HepG2 (cell line): ENCODE measurements around the gene CTXN1. TPM values are rescaled to one million over a fixed set of nuclear protein-coding genes. Genes with fewer than 3 reads are reported as not detected.

ENCODE experiments used
- ATAD3A ChIP-seq: sonication (generic); formaldehyde crosslinking; IDR thresholded peaks from 2 replicates; pipeline ENCODE4 v1.4.0; 2020; ENCODE audit warnings: missing genetic modification reagents
- HDAC1 ChIP-seq: sonication (generic); formaldehyde crosslinking; IDR thresholded peaks from 2 replicates; pipeline ENCODE4 v1.5.1; 2020; ENCODE audit warnings: mild to moderate bottlenecking, missing genetic modification reagents
- HIVEP1 ChIP-seq: sonication (generic); formaldehyde crosslinking; IDR thresholded peaks from 2 replicates; pipeline ENCODE4 v1.4.0; 2020; ENCODE audit warnings: mild to moderate bottlenecking, missing genetic modification reagents
- NFIC ChIP-seq: IDR thresholded peaks from 2 replicates; pipeline ENCODE4 v1.6.1; 2012; ENCODE audit warnings: mild to moderate bottlenecking, low read length, inconsistent platforms
- PAF1 ChIP-seq: IDR thresholded peaks from 2 replicates; pipeline ENCODE4 v1.6.1; 2016; ENCODE audit warnings: missing genetic modification reagents, missing compliant biosample characterization
- RARA ChIP-seq: IDR thresholded peaks from 2 replicates; pipeline ENCODE4 v1.6.1; 2016; ENCODE audit warnings: missing genetic modification reagents, missing compliant biosample characterization
- RXRB ChIP-seq: IDR thresholded peaks from 2 replicates; pipeline ENCODE4 v1.6.1; 2016; ENCODE audit warnings: borderline replicate concordance, missing genetic modification reagents, missing compliant biosample characterization
- TCF7 ChIP-seq: sonication (generic); IDR thresholded peaks from 2 replicates; pipeline ENCODE4 v1.6.1; 2016; ENCODE audit warnings: antibody characterized with exemption, low read depth
- YY1 ChIP-seq: IDR thresholded peaks from 2 replicates; pipeline ENCODE4 v1.6.1; 2011; ENCODE audit warnings: low read length, low read depth, moderate library complexity, mild to moderate bottlenecking; ENCODE audit not compliant: insufficient read depth, insufficient replicate concordance
- ZEB1 ChIP-seq: IDR thresholded peaks from 2 replicates; pipeline ENCODE4 v1.6.1; 2012; ENCODE audit warnings: mild to moderate bottlenecking, low read depth, inconsistent platforms; ENCODE audit not compliant: insufficient replicate concordance
- ZMYM3 ChIP-seq: sonication (generic); formaldehyde crosslinking; IDR thresholded peaks from 2 replicates; pipeline ENCODE4 v1.5.1; 2020; ENCODE audit warnings: mild to moderate bottlenecking, missing genetic modification reagents
- ZNF329 ChIP-seq: sonication (generic); formaldehyde crosslinking; IDR thresholded peaks from 2 replicates; pipeline ENCODE4 v1.9.0; 2021; ENCODE audit warnings: low read depth, mild to moderate bottlenecking, missing genetic modification reagents
- ZNF34 ChIP-seq: sonication (generic); formaldehyde crosslinking; IDR thresholded peaks from 2 replicates; pipeline ENCODE4 v1.4.0; 2020; ENCODE audit warnings: mild to moderate bottlenecking, missing genetic modification reagents, borderline replicate concordance
- ZNF569 ChIP-seq: sonication (generic); formaldehyde crosslinking; IDR thresholded peaks from 2 replicates; pipeline ENCODE4 v1.5.0; 2020; ENCODE audit warnings: mild to moderate bottlenecking, missing genetic modification reagents, moderate library complexity, borderline replicate concordance
- ZNF670 ChIP-seq: sonication (generic); formaldehyde crosslinking; IDR thresholded peaks from 2 replicates; pipeline ENCODE4 v1.8.0; 2022; ENCODE audit warnings: mild to moderate bottlenecking, missing genetic modification reagents, borderline replicate concordance
- ZNF703 ChIP-seq: sonication (generic); formaldehyde crosslinking; IDR thresholded peaks from 2 replicates; pipeline ENCODE4 v1.5.1; 2020; ENCODE audit warnings: missing genetic modification reagents, mild to moderate bottlenecking, moderate library complexity, borderline replicate concordance
- ZNF704 ChIP-seq: sonication (generic); formaldehyde crosslinking; IDR thresholded peaks from 2 replicates; pipeline ENCODE4 v1.8.1; 2023; ENCODE audit warnings: mild to moderate bottlenecking, inconsistent platforms, moderate library complexity, missing genetic modification reagents, borderline replicate concordance
- ZNF777 ChIP-seq: sonication (generic); formaldehyde crosslinking; IDR thresholded peaks from 2 replicates; pipeline ENCODE4 v1.4.0; 2020; ENCODE audit warnings: missing genetic modification reagents
- polyA plus RNA-seq, 8 experiments: library from polyadenylated mRNA; depleted of rRNA in 3 of 8; stranded (reverse) in 7 of 8; unstranded in 1 of 8; fragments of >200 nt; fragmentation: Illumina TruSeq in 4 of 8; extraction: Trizol in 4 of 8; gene quantifications; 2 replicates each; pipeline versions ENCODE4 v1.2.1 to v1.2.3, GENCODE V29; 2011 to 2016; ENCODE audit warnings: low read depth in 4 of 8, missing spikeins in 1 of 8, mixed read lengths in 1 of 8; ENCODE audit not compliant: insufficient read depth in 1 of 8
- total RNA-seq, 5 experiments: library from RNA; depleted of rRNA; stranded (reverse); fragments of >200 nt; fragmentation: Illumina TruSeq; extraction: Trizol; gene quantifications; 2 replicates each; pipeline ENCODE4 v1.2.3, GENCODE V29; 2016; ENCODE audit warnings: low read depth in 1 of 5
- TF ChIP-seq, protein P1 (sequence below): sonication (generic); formaldehyde crosslinking; IDR thresholded peaks from 2 replicates; pipeline ENCODE4 v1.4.0; 2020; ENCODE audit warnings: missing genetic modification reagents
- TF ChIP-seq, protein P2 (sequence below): sonication (generic); formaldehyde crosslinking; IDR thresholded peaks from 2 replicates; pipeline ENCODE4 v1.8.0; 2022; ENCODE audit warnings: missing genetic modification reagents, mild to moderate bottlenecking, moderate library complexity, borderline replicate concordance
- TF ChIP-seq, protein P3 (sequence below): sonication (generic); formaldehyde crosslinking; IDR thresholded peaks from 2 replicates; pipeline ENCODE4 v1.8.1; 2023; ENCODE audit warnings: mild to moderate bottlenecking, missing genetic modification reagents
- TF ChIP-seq, protein P4 (sequence below): sonication (generic); formaldehyde crosslinking; conservative IDR thresholded peaks from 2 replicates; pipeline ENCODE4 v1.8.0; 2022; ENCODE audit warnings: missing genetic modification reagents

CTXN1 gene
- total and polyA plus RNA-seq, 2 of the 13 experiments (the other 11 are each of a cell fraction or from before 2014, with no cell fraction given) = 0.11 TPM; not detected in 1

DNA sequence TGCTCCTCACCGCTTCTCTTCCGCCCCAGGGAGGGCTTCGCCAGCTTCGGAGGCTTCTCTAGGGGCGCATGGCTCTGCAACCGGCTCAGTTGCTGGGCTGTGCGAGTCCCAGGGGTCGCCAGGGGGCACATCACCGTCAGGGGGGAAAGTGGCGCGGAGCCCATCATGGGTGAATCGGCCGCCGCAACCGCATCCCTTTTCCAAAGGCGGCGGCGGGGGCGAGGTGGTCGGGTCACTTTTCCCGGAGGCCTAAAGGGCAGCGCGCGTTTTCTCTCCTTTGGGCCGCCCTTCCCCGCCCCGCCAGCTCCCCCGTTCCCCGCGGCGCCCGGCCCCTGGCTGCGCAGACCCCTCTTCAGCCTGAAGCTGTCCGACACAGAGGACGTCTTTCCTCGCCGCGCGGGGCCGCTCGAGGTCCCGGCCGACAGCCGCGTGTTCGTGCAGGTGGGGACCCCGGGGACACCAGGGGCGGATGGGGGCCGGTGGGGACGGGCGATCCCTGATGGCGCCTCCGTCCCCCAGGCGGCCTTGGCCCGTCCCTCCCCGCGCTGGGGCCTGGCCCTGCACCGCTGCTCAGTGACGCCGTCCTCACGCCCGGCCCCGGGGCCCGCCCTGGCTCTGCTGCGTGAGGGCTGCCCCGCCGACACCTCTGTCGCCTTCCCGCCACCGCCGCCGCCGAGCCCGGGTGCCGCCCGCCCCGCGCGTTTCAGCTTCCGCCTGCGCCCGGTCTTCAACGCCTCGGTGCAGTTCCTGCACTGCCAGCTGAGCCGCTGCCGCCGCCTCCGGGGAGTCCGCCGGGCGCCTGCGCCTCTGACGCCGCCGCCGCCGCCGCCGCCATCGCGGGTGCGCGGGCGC, 9.6 kb downstream of the CTXN1 start (continued):
- no peak for TF ChIP-seq ZNF704 (CRISPR knock-in tag)
- TF ChIP-seq YY1 = peak; percentile 75
- no peak for TF ChIP-seq NFIC
- no peak for TF ChIP-seq TCF7
- TF ChIP-seq ZNF703 (CRISPR knock-in tag) = no peak; the same call in 1 of the 2 replicates
- peak; percentile 61 for TF ChIP-seq ZNF777 (CRISPR knock-in tag)
- TF ChIP-seq, protein P1, sequence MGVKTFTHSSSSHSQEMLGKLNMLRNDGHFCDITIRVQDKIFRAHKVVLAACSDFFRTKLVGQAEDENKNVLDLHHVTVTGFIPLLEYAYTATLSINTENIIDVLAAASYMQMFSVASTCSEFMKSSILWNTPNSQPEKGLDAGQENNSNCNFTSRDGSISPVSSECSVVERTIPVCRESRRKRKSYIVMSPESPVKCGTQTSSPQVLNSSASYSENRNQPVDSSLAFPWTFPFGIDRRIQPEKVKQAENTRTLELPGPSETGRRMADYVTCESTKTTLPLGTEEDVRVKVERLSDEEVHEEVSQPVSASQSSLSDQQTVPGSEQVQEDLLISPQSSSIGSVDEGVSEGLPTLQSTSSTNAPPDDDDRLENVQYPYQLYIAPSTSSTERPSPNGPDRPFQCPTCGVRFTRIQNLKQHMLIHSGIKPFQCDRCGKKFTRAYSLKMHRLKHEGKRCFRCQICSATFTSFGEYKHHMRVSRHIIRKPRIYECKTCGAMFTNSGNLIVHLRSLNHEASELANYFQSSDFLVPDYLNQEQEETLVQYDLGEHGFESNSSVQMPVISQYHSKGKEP (CRISPR knock-in tag) = no peak
- TF ChIP-seq, protein P2, sequence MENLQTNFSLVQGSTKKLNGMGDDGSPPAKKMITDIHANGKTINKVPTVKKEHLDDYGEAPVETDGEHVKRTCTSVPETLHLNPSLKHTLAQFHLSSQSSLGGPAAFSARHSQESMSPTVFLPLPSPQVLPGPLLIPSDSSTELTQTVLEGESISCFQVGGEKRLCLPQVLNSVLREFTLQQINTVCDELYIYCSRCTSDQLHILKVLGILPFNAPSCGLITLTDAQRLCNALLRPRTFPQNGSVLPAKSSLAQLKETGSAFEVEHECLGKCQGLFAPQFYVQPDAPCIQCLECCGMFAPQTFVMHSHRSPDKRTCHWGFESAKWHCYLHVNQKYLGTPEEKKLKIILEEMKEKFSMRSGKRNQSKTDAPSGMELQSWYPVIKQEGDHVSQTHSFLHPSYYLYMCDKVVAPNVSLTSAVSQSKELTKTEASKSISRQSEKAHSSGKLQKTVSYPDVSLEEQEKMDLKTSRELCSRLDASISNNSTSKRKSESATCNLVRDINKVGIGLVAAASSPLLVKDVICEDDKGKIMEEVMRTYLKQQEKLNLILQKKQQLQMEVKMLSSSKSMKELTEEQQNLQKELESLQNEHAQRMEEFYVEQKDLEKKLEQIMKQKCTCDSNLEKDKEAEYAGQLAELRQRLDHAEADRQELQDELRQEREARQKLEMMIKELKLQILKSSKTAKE (CRISPR knock-in tag) = no peak
- TF ChIP-seq ZNF329 (CRISPR knock-in tag) = 0 out of 2 replicates have a peak, but pooled peaks have one; percentile 27
- no peak for TF ChIP-seq RXRB (CRISPR knock-in tag)
- no peak for TF ChIP-seq ZEB1
- no peak for TF ChIP-seq PAF1 (CRISPR knock-in tag)
- TF ChIP-seq ZNF34 (CRISPR knock-in tag) = no peak
- no peak for TF ChIP-seq ZNF670 (CRISPR knock-in tag)
- TF ChIP-seq, protein P3, sequence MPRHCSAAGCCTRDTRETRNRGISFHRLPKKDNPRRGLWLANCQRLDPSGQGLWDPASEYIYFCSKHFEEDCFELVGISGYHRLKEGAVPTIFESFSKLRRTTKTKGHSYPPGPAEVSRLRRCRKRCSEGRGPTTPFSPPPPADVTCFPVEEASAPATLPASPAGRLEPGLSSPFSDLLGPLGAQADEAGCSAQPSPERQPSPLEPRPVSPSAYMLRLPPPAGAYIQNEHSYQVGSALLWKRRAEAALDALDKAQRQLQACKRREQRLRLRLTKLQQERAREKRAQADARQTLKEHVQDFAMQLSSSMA = no peak
- TF ChIP-seq, protein P4, sequence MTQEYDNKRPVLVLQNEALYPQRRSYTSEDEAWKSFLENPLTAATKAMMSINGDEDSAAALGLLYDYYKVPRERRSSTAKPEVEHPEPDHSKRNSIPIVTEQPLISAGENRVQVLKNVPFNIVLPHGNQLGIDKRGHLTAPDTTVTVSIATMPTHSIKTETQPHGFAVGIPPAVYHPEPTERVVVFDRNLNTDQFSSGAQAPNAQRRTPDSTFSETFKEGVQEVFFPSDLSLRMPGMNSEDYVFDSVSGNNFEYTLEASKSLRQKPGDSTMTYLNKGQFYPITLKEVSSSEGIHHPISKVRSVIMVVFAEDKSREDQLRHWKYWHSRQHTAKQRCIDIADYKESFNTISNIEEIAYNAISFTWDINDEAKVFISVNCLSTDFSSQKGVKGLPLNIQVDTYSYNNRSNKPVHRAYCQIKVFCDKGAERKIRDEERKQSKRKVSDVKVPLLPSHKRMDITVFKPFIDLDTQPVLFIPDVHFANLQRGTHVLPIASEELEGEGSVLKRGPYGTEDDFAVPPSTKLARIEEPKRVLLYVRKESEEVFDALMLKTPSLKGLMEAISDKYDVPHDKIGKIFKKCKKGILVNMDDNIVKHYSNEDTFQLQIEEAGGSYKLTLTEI (CRISPR knock-in tag) = no peak
- no peak for TF ChIP-seq ZMYM3 (CRISPR knock-in tag)
- peak; percentile 50 for TF ChIP-seq HIVEP1
- no peak for TF ChIP-seq HDAC1 (CRISPR knock-in tag)
- TF ChIP-seq RARA = no peak
- no peak for TF ChIP-seq ZNF569 (CRISPR knock-in tag)
- no peak for TF ChIP-seq ATAD3A (CRISPR knock-in tag)
